GM23338 (cell line): ENCODE results near the gene PDE6C.

Experiments used
- CREB1 ChIP-seq: fragments of 250-450 bp; sonication (Bioruptor Pico); IDR thresholded peaks from 2 replicates; pipeline ENCODE4 v1.5.0; 2020; ENCODE audit warnings: low read depth, mild to moderate bottlenecking, moderate library complexity
- CTCF ChIP-seq, 2 experiments: fragments of 200-600 bp in 1 of 2; sonication (generic) in 1 of 2; conservative IDR thresholded peaks; 2 replicates each; pipeline versions ENCODE4 v1.5.1 to v1.6.1; 2016 to 2017; ENCODE audit warnings: antibody characterized with exemption in 2 of 2, low read depth in 2 of 2, mild to moderate bottlenecking in 2 of 2, moderate library complexity in 1 of 2
- ETS1 ChIP-seq: IDR thresholded peaks from 2 replicates; pipeline ENCODE4 v1.6.1; 2016; ENCODE audit warnings: antibody characterized with exemption
- EZH2 ChIP-seq: fragments of 200-600 bp; sonication (generic); IDR thresholded peaks from one replicate; pipeline ENCODE4 v1.8.0; 2017; ENCODE audit warnings: antibody characterized with exemption, mild to moderate bottlenecking, low read depth; ENCODE audit not compliant: unreplicated experiment
- EZH2phosphoT487 ChIP-seq: fragments of 200-600 bp; sonication (generic); IDR thresholded peaks from one replicate; pipeline ENCODE4 v1.8.1; 2018; ENCODE audit warnings: antibody characterized with exemption; ENCODE audit not compliant: unreplicated experiment
- JUNB ChIP-seq: IDR thresholded peaks from one replicate; pipeline ENCODE4 v1.6.1; 2016; ENCODE audit warnings: antibody characterized with exemption; ENCODE audit not compliant: unreplicated experiment
- NANOG ChIP-seq: IDR thresholded peaks from 2 replicates; pipeline ENCODE4 v1.6.1; 2016; ENCODE audit warnings: antibody characterized with exemption, borderline replicate concordance
- POLR2AphosphoS5 ChIP-seq: IDR thresholded peaks from 2 replicates; pipeline ENCODE4 v1.6.1; 2016; ENCODE audit warnings: antibody characterized with exemption, low read depth
- STAT1 ChIP-seq: IDR thresholded peaks from one replicate; pipeline ENCODE4 v1.6.1; 2016; ENCODE audit warnings: antibody characterized with exemption; ENCODE audit not compliant: unreplicated experiment
- ZNF114 ChIP-seq: fragments of 250-450 bp; sonication (Bioruptor Pico); IDR thresholded peaks from 2 replicates; pipeline ENCODE4 v1.5.0; 2020; ENCODE audit warnings: mild to moderate bottlenecking, moderate library complexity
- TF ChIP-seq, protein P1 (sequence below): IDR thresholded peaks from one replicate; pipeline ENCODE4 v1.6.1; 2018; ENCODE audit warnings: antibody characterized with exemption; ENCODE audit not compliant: unreplicated experiment

- TF ChIP-seq CTCF (conservative IDR thresholded peaks at IDR 0.05; ENCODE audit: low read depth in 2 of 2) (no peak), ZNF114 (no peak), EZH2phosphoT487 (no peak), EZH2 (no peak), STAT1 (no peak), POLR2AphosphoS5 (no peak), JUNB (no peak), CREB1 (CRISPR knock-in tag) (no peak), ETS1 (no peak), NANOG (no peak)
- TF ChIP-seq, protein P1, sequence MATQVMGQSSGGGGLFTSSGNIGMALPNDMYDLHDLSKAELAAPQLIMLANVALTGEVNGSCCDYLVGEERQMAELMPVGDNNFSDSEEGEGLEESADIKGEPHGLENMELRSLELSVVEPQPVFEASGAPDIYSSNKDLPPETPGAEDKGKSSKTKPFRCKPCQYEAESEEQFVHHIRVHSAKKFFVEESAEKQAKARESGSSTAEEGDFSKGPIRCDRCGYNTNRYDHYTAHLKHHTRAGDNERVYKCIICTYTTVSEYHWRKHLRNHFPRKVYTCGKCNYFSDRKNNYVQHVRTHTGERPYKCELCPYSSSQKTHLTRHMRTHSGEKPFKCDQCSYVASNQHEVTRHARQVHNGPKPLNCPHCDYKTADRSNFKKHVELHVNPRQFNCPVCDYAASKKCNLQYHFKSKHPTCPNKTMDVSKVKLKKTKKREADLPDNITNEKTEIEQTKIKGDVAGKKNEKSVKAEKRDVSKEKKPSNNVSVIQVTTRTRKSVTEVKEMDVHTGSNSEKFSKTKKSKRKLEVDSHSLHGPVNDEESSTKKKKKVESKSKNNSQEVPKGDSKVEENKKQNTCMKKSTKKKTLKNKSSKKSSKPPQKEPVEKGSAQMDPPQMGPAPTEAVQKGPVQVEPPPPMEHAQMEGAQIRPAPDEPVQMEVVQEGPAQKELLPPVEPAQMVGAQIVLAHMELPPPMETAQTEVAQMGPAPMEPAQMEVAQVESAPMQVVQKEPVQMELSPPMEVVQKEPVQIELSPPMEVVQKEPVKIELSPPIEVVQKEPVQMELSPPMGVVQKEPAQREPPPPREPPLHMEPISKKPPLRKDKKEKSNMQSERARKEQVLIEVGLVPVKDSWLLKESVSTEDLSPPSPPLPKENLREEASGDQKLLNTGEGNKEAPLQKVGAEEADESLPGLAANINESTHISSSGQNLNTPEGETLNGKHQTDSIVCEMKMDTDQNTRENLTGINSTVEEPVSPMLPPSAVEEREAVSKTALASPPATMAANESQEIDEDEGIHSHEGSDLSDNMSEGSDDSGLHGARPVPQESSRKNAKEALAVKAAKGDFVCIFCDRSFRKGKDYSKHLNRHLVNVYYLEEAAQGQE = no peak
Observed at GRCh38 chr10:93612311-93612710, at the start of gene PDE6C.
